Measurements from ENCODE around the gene MLLT6.

The MLLT6 gene

DNA sequence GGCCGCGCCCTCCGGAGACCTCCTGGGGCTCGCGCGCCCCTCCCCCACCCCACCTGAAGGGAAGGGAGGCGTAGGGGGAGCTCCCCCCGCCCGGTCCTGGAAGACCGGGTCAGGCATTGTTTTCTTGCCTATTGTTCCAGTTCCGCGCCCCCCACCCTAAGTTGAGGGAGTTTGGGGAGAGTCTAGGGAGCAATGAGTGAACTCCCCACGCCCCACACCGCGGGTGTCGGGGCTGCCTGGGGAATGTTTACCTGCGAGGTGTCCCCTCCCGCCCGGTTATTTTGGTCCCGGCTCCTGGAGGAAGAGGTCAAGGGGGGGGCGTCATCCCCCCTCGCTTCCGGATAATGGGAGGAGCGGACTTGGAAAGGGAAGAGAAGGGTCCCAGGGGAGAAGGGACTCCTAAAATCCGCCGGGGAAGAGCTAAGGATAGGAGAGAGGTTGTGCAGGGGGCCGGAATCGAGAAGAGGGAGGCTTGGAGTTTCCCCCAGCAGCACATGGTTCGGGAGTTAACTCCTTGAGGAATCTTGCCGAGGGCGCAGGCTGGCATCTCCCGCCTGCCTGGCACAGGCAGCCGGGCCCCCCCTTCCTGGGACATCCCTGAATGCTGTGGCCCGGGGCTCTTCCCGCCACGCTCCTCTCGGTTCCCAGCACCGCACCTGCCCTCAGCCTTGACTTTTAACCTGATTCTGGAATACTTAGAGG, 881 bp downstream of the MLLT6 start:
- in situ Hi-C loops (cut with HindIII; ENCODE audit: low sequenced_read_pairs): loop anchor here (5.0 kb wide), 1 partner anchor 34 kb away; the partner anchor contains the start of gene EPOP

DNA sequence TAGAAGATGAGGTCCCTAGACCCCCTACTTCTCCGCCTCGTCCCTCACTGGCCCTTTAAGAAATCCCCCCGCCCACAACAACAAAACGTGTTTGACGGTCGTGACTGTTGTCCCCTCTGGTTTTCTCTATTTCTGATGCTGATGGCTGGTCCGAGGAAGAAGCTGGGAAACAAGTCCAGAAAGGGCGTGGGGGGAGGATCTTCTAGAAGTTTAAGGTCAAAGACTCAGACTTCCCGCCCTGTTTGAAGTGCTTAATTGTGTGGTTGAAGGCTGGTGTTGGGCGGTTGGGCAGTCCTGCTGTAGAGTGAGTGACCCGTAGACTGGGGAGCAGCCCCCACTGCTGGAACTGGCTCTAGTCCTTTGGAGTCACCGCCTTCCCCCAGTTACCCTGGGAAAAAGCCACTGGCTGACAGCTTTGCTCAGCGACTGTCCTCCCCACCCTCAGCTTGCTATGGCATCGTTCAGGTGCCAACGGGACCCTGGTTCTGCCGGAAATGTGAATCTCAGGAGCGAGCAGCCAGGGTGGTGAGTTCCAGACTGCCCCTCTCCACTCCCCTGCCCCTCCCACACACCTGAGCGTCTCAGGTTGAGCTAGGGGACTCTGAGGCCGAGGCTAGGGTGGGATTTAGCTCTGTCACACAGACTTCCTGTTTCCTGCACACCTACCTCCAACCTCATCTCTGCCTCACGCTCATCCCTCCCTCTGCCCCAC, 1.6 kb downstream of the MLLT6 start:
- in situ Hi-C loops (cut with HindIII; ENCODE audit: low sequenced_read_pairs): loop anchor here (5.0 kb wide), 1 partner anchor 34 kb away; the partner anchor contains the start of gene EPOP

DNA sequence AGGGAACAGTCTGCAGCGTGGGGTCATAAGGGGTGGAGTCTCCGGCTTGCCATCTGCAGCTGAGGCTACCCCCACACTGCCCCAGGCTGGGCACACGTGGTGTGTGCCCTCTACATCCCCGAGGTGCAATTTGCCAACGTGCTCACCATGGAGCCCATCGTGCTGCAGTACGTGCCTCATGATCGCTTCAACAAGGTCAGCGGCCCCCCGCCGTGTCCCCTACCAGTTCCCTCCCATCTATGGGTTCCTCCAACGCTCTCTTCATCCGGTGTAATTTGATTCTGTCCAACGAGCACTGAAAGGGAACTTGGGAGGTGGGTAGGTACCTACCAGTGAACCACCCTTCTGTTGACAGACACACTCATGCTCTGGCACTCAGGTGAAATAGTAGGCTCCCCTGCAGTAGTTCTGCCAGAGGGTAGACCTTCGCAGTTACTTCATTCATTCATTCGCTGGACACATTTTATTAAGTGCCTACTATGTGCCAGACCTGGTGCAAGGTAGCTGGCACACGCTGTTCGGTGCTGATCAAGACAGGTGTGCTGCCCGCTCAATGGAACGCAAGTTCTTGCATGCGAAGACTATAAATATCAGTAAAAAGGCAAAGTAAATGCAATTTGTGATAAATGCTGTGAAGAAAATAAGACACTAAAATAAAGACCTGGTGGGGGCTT, 2.7 kb downstream of the MLLT6 start:
- in situ Hi-C loops (cut with HindIII; ENCODE audit: low sequenced_read_pairs): loop anchor here (5.0 kb wide), 1 partner anchor 36 kb away; the partner anchor contains the start of gene EPOP

DNA sequence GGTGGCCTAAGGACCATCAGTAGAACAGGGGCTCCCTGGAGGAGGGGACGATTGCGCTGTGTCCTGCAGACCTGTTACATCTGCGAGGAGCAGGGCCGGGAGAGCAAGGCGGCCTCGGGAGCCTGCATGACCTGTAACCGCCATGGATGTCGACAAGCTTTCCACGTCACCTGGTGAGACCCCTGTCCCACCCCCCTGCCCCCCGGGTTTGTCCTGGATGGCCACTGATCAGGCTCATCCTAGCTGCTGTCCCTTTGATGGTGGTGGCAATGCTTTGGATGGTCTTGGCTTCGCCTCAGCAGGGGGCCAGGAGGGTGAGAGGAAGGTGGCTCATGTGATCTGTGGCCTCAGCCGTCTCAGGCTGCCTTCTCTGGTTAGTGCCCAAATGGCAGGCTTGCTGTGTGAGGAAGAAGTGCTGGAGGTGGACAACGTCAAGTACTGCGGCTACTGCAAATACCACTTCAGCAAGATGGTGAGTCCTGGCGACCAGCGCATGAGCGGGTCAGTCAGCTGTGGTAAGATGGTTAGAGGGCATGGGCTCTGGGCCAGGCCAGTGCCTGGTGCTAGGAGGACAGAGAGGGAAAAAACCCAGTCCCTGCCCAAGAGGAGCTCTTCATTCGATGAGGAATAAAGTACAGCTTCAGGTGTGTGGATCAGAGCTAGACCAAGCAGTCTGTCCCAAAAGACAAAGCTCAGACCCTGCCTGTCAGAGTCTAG, 4.2 kb downstream of the MLLT6 start:
- in situ Hi-C loops (cut with HindIII; ENCODE audit: low sequenced_read_pairs): loop anchor here (5.0 kb wide), 1 partner anchor 37 kb away; the partner anchor contains the start of gene EPOP

DNA sequence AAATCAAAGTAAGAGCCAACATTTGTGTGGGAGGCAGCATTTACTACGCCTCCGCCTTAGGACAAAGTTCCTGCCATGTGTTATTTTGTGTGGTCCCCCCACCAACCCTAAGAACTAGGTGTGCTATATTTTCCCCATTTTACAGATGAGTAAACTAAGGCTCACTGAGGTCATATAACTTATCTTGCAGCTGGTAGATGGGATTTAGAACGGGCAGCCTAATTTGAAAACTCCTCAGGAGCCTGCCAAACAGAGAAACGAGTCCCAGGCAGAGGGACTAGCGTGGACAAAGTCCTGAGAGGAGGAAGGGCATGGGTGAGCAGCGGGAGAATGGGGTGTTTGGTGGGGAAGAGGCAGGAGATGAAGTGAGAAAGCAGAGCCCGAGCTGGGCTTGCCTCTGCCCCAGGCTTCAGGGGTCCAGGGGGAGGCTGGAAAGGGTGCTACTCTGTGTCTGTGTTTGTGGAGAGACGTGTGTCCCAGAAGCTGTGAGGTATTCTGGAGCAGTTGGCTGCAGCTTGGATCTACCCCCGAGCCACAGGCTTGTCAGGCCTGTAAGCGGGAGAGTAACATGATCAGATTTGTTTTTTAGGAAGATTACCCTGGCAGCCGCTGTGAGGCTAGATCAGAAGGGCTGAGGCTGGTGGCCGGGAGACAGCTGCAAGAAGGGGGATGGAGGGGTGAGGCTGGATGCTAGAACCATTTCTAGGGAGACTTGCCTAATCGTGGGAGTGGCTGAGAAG, 5.0 kb downstream of the MLLT6 start:
- in situ Hi-C loops (cut with HindIII; ENCODE audit: low sequenced_read_pairs): loop anchor here (5.0 kb wide), 1 partner anchor 38 kb away; the partner anchor contains the start of gene EPOP

DNA sequence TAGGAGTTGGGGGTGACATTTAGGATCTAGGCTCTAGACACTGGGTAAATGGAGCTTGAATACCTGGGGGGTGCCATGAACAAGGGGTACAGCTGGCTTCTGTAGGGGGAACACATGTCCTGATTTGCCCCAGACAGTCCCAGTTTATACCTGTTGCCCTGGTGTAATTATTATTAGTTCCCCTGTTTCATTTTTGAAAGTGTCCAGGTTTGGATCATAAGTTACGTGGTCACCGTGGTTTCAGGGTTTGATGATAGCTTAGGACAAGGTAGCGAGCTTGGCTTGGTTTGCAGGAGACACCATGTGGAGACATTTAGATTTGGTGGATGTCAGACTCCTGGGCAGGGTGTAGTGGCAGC, 5.5 kb downstream of the MLLT6 start:
- in situ Hi-C loops (cut with HindIII; ENCODE audit: low sequenced_read_pairs): no loop called here

DNA sequence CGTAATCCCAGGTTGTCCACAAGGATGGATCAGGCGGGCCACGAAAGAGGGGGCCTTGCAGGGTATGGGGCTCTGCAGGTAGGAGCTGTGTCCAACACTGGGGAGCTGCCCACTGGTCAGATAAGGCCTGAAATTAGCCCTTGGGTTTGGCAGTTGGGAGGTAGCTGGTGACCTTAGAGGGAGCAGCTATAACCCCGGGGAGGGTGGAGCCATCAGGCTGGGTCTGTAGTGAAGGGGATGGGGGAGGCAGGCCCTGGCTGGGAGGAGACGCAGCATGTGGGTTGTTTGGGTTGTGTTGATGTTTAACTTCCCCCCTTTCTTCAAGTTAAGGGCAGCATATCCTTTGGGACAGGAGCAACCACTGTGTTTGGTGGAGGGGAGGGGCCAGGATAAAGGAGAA, 5.9 kb downstream of the MLLT6 start:
- in situ Hi-C loops (cut with HindIII; ENCODE audit: low sequenced_read_pairs): no loop called here

DNA sequence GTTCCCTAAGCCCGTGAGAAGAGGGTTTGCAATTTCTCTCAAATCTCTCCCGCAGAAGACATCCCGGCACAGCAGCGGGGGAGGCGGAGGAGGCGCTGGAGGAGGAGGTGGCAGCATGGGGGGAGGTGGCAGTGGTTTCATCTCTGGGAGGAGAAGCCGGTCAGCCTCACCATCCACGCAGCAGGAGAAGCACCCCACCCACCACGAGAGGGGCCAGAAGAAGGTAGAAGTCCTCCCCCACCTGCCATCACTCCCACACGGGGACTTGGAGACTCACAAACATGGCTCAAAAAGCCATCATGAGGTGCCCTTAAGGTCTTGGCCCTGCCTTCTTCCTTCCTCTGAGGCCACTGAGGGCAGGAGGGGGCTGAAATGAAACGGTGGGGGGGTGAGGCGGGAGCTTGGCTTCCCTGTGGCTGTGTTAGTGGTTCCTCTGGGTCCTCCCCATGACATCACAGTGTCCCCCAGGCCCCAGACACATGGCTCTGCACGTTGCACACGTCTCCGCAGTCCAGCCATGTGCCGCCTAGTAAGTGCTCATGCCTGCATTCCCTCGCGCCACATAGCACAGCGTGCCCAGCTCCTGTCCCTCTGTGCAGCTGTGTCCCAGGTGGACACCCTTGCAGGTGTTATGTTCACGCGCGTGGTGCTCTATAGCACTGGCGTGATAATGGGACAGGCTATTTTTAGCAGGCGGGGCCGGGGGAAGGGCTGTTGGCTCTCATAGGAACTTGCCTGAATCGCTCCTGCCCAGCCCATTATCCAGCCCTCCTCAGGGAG, 6.9 kb downstream of the MLLT6 start:
- in situ Hi-C loops (cut with HindIII; ENCODE audit: low sequenced_read_pairs): no loop called here

DNA sequence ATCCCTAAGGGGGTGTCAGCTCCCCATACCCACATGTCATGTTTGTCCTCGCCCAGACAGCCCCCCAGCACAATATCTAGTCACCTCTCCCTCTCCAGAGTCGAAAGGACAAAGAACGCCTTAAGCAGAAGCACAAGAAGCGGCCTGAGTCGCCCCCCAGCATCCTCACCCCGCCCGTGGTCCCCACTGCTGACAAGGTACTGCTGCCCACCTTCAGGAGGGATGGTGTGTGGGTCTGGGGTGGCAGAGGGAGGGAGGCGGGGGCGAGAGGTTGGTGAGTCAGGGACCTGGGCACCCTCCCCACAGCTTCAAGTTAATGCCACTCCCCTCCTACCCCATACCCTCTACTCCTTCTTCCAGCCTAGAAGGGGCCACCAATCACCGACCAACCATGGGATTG, 7.5 kb downstream of the MLLT6 start:
- in situ Hi-C loops (cut with HindIII; ENCODE audit: low sequenced_read_pairs): no loop called here

DNA sequence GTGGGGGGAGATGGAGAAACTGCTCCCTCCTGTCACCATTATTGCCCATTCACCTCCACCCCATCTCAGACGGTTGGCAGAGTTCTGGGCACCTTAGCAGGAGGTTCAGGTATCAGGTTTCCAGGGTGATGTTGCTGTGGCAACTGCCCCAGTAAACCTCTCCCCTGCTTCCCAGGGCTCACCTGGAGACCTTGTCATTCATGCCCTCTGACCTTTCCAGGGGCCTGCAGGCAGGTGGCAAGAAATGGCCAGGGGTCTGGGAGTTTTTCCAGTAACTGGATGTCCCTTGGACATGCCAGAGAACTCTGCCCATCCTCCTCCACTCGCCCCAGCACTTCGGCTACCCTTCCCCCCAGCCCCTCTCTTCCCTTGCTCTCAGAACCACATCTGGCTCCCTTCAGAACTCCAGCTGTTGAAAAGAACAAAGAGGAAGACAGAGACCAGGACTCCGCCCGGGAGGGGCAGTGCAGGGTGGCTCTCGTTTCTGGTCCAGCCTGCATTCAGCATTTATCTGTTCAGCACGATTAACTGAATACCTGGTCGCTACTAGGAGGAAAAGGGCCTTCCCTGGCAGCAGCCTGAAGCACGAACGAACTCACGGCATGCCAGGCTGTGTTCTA, 8.5 kb downstream of the MLLT6 start:
- in situ Hi-C loops (cut with HindIII; ENCODE audit: low sequenced_read_pairs): no loop called here

DNA sequence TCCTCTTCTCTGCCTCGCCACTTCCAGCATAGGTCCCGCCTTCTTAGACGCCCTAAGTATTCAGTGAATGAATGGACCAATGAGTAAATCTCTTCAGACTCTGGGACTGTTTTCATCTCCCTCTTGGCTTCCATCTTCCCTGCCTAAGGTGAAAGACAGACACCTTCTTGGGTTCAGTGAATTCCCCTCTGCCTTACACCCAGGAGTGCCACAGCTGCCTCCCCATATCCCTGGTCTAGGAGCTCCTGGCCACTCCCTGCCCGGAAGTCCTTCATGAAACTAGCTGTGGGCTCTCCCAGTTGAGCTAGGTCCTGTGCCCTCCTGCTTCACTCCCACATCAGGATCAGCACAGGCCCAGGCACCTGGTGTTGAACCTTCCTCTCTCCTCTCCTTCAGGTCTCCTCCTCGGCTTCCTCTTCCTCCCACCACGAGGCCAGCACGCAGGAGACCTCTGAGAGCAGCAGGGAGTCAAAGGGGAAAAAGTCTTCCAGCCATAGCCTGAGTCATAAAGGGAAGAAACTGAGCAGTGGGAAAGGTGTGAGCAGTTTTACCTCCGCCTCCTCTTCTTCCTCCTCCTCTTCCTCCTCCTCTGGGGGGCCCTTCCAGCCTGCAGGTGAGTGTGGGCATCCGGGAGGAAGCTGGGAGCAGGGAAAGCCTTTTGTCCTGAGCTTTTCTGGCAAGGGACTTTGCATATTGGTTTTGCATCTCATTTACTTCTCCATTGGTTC, 10.3 kb downstream of the MLLT6 start:
- in situ Hi-C loops (cut with HindIII; ENCODE audit: low sequenced_read_pairs): no loop called here

DNA sequence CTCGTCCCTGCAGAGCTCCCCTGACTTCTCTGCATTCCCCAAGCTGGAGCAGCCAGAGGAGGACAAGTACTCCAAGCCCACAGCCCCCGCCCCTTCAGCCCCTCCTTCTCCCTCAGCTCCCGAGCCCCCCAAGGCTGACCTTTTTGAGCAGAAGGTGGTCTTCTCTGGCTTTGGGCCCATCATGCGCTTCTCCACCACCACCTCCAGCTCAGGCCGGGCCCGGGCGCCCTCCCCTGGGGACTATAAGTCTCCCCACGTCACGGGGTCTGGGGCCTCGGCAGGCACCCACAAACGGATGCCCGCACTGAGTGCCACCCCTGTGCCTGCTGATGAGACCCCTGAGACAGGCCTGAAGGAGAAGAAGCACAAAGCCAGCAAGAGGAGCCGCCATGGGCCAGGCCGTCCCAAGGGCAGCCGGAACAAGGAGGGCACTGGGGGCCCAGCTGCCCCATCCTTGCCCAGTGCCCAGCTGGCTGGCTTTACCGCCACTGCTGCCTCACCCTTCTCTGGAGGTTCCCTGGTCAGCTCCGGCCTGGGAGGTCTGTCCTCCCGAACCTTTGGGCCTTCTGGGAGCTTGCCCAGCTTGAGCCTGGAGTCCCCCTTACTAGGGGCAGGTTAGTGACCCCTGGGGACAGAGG, 11.4 kb downstream of the MLLT6 start:
- in situ Hi-C loops (cut with HindIII; ENCODE audit: low sequenced_read_pairs): no loop called here

DNA sequence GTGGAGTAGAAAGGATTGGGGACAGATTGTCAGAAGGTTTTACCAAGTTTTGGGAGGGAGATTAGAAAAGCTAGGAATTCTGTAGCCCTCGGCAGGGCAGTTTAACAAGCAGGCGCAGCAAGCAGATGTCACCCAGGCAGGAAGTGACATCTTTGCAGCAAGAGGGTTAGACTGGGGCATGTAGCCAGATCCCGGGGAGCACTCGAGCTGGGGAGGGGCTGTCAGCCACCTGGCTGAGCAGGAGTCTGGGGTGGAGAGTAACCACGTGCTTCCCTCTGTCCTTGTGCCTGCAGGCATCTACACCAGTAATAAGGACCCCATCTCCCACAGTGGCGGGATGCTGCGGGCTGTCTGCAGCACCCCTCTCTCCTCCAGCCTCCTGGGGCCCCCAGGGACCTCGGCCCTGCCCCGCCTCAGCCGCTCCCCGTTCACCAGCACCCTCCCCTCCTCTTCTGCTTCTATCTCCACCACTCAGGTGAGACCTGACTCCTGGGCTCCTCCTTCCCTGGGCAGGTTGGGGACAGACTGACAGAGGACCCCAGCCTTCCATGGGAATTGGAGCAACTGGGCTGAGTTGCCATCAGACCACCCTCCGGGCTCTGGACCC, 12.2 kb downstream of the MLLT6 start:
- in situ Hi-C loops (cut with HindIII; ENCODE audit: low sequenced_read_pairs): no loop called here

DNA sequence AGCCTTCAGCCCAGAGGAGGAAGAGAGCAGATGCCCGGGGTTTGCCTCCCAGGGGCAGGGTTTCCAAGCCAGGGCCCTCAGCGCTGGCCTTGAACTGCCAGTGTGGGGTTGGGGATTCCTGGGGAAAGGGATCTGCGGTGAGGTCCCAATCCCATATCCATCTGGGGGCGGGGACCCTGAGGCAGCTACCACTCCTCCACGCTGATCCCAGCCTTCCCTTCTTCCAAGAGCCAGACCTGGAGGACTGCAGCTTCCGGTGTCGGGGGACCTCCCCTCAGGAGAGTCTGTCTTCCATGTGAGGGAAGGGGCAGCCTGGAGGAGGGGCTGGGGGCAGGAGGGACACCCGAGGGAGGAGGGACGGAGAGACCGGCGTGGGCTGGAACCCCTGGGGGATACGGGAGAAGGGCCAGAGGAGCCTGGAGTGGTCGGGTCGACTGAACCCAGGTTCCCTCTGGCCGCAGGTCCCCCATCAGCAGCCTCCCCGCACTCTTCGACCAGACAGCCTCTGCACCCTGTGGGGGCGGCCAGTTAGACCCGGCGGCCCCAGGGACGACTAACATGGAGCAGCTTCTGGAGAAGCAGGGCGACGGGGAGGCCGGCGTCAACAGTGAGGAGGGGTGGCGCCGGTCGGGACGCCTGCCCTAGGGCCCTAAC, 14.3 kb downstream of the MLLT6 start:
- in situ Hi-C loops (cut with HindIII; ENCODE audit: low sequenced_read_pairs): no loop called here

DNA sequence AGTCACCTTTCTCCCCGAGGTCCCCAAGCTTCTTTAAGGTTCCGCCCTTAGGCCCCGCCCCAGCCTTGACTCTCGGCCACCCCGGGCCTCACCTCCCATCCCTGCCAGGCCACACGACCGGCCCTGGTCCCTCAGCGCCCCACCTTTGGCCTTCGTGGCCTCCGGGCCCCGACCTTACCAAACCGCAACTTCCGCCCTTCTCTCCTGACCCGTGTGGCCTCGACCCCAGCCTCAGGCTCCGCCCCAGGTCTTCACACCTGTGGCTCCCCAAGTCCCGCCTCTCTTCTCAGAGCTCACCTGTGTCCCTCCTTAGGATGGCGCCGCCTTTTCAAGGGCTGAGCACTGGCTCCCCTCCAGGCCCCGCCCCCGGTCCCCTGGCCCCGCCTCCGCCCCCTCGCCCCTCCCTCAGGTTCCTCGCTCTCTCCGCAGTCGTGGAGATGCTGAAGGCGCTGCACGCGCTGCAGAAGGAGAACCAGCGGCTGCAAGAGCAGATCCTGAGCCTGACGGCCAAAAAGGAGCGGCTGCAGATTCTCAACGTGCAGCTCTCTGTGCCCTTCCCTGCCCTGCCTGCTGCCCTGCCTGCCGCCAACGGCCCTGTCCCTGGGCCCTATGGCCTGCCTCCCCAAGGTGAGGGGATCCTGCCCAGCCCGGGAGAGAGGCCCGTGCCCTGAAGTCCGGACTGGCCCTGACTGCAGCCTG, 15.0 kb downstream of the MLLT6 start:
- in situ Hi-C loops (cut with HindIII; ENCODE audit: low sequenced_read_pairs): no loop called here

DNA sequence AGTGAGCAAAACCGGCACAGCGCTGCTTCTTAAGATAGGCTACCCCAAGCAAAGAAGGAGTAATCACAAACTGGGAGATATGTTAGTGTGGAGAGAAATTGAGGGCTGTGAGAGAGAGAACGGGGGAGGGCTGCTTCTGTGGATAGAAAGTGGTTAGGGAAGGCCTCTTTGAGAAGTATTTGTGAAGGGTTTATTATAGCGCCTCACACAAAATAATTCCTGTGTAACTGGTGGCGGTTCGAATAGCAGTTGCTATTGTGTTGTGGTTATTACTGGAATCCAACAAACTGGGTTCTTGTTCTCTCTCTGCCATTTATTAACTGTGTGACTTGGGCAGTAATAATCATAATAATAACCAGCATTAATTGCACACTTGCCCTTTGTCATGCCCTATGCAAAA, 15.9 kb downstream of the MLLT6 start:
- in situ Hi-C loops (cut with HindIII; ENCODE audit: low sequenced_read_pairs): no loop called here

DNA sequence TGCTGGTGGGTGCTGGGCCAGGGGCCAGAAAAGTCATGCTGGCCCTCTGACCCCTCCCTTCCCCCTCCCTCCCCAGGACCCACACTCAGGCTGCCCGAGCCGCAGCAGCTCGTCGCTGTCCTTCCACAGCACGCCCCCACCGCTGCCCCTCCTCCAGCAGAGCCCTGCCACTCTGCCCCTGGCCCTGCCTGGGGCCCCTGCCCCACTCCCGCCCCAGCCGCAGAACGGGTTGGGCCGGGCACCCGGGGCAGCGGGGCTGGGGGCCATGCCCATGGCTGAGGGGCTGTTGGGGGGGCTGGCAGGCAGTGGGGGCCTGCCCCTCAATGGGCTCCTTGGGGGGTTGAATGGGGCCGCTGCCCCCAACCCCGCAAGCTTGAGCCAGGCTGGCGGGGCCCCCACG, 16.7 kb downstream of the MLLT6 start:
- in situ Hi-C loops (cut with HindIII; ENCODE audit: low sequenced_read_pairs): no loop called here
